HG03280 (cell line): ENCODE measurements around the gene RELB.
"Not testable (repeated sequence)": the region's sequence is repeated elsewhere in the genome, so short reads cannot be mapped to it uniquely, and the experiment has no call there.

ENCODE experiments used
- ATAC-seq: cut with Tn5 transposase; IDR thresholded peaks from one replicate; pipeline ENCODE4 v1.9.1; 2021; ENCODE audit warnings: mild to moderate bottlenecking, moderate library complexity; ENCODE audit not compliant: unreplicated experiment

The RELB gene, protein sequence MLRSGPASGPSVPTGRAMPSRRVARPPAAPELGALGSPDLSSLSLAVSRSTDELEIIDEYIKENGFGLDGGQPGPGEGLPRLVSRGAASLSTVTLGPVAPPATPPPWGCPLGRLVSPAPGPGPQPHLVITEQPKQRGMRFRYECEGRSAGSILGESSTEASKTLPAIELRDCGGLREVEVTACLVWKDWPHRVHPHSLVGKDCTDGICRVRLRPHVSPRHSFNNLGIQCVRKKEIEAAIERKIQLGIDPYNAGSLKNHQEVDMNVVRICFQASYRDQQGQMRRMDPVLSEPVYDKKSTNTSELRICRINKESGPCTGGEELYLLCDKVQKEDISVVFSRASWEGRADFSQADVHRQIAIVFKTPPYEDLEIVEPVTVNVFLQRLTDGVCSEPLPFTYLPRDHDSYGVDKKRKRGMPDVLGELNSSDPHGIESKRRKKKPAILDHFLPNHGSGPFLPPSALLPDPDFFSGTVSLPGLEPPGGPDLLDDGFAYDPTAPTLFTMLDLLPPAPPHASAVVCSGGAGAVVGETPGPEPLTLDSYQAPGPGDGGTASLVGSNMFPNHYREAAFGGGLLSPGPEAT

GRCh38 chr19:45001087-45001739 is at the start of gene RELB:
RELB (plus strand) TSS chr19:45001464; CDS start chr19:45001580, 116 bp downstream.
- ATAC-seq = peak; percentile 62

- ATAC-seq = no peak
Observed at GRCh38 chr19:44954278-44954648, 47.0 kb upstream of the RELB start.

DNA sequence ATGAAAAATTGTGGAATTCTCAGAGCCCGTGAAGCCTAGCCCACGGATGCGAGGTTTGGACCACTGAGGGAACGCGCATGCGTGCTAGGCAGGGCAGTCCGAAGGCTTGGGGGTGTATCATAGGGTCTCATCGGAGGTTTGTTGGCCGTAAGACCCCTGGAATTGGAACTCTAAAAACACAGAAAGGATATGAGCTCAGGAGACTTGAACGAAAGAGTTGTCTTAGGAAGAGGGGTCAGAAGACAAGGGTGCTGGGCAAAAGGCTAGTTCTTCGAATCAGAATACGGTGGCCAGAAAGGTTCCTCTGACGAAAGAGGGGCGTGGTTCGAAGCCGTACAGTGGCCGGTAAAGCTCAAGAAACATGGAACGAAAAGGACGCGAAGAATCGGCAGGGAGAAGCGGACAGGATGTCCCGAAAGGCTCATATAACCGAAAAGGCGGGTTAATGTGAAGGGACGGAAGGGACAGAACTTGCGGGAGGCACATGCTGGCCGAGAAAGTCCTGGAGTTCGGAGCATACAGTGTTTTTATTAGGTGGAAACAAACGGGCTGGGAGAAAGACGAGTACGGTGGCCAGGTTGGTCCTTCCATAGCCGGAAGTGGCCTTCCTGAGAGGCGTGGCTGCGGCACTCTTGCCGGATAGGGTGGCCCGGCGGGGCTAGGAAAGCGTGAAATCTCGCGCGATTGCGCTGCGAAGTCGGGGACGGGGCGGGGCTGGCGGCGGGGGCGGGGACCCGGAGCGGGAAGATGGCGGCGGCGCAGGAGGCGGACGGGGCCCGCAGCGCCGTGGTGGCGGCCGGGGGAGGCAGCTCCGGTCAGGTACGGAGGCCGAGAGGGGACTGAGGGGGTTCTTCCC is 46.4 kb upstream of the RELB start, which contains the start of gene CLPTM1:
Gene CLPTM1, plus strand, starts transcription at position 732 of the 856 bp plus-strand sequence. Its CDS starts 16 bp downstream, at position 748.
- peak; percentile 86 for ATAC-seq

DNA sequence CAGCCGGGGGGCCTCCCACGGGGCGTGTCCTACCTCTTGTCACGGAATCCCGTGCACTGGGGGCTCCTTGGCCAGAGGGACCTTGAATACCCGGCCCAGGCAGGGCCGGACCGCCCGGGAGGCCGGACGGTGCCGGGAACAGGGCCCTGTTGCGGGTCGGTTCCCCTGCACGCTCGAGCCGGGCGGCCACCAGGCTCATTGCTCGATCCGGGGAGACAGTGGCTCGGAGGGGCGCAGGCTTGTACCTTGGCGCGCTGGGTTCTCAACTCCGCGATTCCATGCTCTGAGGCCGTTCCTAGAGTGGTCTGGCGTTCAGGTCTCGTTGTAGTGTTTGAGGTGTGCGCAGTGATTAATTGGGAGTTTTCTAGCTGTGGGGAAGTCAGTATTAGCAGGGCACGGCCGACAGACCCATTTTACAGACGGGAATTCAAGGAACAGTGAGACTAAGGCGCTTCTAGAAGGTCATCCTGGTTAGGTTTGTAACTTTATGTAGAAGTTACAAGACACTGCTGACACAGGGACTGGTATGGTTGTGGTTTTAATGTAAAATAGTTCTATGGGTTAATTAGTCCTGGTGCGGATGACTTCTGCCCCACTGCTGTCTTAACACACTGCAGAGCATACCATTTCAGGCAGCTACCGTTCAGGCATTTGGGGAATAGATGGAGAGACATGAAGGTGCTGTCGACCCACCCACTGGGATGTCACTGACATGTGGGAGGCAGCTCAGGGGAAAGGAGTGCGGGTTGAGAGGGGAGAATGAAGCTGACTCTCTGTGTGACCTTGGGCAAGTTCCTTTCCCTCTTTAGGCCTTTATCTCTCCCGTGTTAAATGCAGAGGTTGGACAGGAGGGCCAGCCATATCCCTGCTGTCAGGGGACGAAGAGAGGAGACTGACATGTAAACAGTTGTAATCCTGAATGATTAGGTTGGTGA is 45.5 kb upstream of the RELB start:
- ATAC-seq = peak; percentile 27

GRCh38 chr19:44957526-44957925 is 43.7 kb upstream of the RELB start:
- ATAC-seq = no peak

DNA sequence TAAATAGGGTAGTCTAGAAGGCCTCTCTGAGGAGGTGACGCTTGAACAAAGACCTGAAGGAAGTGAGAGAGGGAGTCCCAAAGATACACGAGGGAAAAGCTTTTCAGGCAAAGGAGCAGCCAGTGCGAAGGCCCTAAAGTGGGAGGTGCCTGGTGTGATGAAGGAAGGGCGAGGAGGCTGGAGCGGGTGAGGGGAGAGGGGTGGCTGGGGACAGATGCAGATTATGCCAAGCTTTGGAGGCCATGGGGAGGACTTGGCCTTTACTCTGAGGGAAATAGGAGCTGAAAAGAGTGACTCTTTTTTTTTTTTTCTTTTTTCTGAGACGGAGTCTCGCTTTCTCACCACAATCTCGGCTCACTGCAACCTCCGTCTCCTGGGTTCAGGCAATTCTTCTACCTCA is 43.2 kb upstream of the RELB start:
- ATAC-seq = no peak

DNA sequence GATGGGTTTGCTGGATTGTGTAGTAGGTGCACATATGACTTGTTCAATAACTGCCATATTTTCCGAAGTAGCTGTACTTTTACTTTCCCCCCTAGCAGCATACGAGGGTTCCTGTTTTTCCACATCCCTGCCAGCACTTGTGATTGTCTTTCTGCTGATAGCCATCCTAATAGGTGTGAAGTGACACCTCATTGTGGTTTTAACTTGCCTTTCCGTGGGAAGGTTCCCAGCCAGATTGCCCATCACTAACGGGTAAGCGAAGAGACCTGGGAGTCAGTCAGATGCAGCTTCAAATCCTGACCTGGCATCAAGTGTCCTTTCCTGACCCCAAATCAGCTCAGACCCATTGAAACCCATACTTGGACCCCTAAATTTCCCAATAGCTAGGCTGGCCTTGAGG is 41.6 kb upstream of the RELB start:
- no peak for ATAC-seq

- ATAC-seq = no peak
Observed at GRCh38 chr19:44960906-44961728, 40.1 kb upstream of the RELB start.

DNA sequence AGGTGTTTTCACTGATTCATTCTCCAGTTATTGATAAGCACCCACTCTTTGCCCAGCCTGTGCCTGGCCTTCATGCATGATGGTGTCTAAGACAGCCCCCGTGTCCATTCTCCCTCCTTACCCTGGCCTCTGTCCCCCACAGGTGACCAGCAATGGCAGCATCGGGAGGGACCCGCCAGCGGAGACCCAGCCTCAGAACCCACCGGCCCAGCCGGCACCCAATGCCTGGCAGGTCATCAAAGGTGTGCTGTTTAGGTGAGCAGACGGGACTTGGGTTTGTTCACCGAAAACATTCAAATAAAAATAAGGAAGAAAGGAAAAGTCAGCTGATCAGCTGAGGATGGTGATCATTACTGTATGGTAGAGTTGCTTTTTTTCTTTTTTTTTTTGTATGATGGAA is 39.4 kb upstream of the RELB start:
- ATAC-seq = no peak

GRCh38 chr19:44968118-44968517 is 33.1 kb upstream of the RELB start:
- ATAC-seq = no peak

DNA sequence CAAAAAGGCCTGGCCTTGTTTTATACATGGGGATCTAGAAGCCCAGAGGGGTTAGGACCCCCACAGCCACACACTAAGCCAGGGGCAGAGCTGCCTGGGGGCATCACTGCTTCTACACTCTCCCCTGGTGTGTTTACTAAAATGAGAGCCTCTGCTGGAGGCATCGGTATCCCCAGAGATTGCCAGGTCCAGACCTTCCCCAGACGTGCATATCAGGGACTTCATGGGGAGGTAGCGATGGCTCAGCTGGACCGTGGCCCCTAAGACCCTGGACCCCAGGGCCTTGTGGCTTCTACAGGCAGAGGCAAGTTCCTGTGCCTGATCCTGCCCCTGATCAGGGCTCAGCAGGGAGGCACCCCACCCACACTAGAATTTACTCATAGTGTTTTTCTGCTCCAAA is 32.6 kb upstream of the RELB start:
- ATAC-seq = no peak

GRCh38 chr19:44969437-44969836 is 31.8 kb upstream of the RELB start:
- ATAC-seq = no peak

- not testable (repeated sequence) for ATAC-seq
Observed at GRCh38 chr19:44971451-44971850, 29.8 kb upstream of the RELB start.

DNA sequence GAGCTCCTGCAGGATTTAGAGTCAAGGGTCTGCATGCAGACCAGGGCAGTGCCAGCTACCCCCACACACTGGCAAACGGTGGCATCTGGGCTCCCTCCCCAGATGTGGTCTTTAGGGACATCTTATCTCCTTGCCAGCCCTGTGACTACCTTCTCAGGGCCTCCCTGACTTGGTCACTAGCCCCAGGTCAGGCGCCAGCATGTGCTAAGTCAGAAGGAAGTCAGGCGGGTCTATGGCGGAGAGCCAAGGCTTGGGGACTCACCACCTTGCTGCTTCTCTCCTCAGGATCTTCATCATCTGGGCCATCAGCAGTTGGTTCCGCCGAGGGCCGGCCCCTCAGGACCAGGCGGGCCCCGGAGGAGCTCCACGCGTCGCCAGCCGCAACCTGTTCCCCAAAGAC is 28.5 kb upstream of the RELB start:
- no peak for ATAC-seq

DNA sequence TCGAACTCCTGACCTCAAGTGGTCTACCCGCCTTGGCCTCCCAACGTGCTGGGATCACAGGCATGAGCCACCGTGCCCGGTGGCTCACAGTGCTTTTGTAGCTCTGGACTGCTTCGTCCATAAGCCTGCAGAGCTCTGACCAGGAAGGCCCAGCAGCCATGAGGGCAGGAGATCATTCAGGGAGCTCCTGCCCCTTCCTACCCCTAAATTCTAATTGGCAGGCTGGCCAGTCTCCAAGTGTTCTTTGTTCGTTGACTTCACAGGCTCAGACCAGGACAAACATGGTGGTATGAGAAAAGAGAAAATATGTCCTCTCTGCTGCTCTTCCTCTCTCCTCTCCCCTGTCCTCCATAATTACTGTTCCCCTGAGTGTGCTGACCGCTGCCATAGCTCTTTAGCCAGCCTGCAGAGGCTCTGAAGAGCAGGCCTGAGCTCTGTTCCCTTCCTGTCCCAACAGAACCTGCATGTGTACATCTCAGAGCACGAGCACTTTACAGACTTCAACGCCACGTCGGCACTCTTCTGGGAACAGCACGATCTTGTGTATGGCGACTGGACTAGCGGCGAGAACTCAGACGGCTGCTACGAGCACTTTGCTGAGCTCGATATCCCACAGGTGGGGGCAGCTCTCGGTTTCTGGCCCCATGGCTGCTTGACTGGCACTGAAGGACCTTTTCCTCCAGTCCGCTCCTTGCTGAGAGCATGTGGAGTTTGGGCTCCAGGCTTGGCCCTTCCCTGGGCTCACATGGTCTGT is 27.1 kb upstream of the RELB start:
- no peak for ATAC-seq

DNA sequence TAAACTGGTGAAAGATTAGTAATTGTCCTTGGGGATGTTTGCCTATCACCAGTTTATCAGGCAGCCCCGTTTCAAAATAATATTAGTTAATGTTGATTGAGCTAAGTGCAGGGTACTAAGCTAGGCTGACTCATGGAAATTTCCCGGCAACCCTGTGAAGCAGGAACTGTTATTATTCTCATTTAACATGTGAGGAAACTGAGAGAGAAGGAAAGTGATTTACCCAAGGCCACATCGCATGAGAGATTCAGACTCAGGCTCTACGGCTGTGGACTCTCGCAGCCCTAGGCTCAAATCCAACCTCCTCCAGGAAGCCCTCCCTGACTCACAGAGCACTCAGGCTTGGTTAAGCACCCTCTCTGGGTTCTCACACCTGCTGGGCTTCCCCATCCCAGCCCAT is 26.4 kb upstream of the RELB start:
- ATAC-seq = no peak

GRCh38 chr19:44975444-44975843 is 25.8 kb upstream of the RELB start:
- no peak for ATAC-seq

DNA sequence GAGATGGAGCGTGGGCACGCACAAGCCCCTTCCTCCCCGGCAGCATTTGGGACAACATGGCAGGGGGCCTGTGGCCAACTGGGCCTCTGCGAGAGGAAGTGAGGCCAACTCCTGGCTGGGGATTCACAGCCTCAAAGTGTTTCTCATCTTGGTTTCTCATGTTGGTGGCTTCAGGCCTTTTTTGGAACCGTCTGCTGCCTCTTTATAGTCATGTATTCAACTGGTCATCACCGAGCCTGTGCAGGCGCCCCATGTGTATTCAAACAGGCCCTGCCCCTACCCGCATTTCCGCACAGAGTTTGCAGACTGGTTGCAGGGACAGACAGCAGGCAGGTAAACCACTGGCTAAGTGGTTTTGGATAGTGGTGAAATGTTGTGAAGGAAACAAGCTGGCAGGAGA is 17.3 kb upstream of the RELB start:
- no peak for ATAC-seq
